GM18909 (cell line): Measurements from ENCODE around the gene SYK.
"Not testable (repeated sequence)": the region's sequence is repeated elsewhere in the genome, so short reads cannot be mapped to it uniquely, and the experiment has no call there.

Experiments
- ATAC-seq: cut with Tn5 transposase; IDR thresholded peaks from one replicate; pipeline ENCODE4 v1.9.1; 2021; ENCODE audit warnings: mild to moderate bottlenecking; ENCODE audit not compliant: unreplicated experiment, poor library complexity

Gene SYK

DNA sequence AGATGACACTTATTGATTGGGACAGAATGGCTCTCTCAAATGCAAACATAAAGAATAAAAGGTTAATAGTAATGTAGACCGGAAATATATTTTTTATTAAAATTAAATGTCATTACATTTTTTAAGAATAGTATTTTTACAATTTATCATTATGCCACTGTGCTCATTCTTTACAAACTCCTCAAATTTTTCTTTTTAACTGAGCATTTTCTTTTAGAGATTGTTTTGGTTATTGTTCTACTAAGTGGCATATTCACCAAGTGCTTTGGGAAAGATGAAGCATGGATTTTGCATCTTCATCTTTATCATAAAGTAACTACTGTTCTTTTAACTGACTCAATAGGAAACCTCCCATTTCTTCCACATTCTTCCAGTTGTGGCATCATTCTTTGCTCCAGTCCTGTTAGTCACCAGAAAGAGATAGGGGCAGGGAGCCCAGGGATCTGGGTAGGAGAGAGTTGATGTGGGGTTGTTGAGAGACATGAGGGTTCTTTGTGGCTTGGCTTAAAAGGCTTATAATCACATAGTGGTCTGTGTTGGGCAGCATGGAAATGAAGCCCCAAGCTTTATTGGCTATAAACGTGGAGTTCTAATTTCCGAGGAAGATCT is 69.8 kb downstream of the SYK start:
- ATAC-seq: no peak

DNA sequence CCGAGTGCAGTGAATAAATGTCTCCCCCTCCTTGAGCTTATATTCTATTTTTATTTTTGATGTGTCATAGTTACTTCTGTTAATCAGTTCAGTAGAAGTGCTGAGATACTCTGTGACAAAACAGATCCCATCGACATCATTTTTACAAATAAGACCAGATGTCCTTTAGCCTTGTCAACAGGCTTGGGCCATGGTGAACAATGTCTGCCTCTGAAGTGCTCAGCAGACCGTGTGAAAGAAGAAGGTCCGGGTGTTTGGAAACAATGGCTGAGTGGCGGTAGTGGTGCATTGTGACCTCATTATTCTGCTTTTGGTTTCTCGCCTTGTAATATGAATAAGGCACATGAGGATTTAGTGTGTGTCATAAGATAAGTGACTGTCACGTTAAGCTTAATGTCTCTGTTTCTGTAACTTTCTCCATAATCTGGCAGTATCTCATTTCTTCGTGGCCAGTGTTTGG is 71.2 kb downstream of the SYK start:
- ATAC-seq: no peak

DNA sequence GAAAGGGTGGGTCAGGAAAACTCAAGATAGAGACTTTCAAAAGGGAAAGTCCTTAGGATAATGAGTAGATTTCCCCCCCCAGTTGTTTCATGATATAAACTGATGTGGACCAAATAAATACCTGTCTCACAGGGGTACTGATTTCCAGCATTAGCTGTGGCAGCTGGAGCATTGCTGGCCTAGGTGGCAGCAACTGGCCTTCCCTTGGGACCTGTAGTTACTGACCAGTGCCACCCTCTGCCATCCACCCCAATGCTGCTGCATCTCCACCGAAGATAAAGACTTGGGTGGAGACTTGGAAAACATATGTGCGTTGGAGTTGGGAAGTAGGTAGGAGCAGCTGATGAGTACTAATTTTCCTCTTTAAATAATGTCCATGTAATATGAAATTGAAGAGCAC is 71.8 kb downstream of the SYK start:
- no peak for ATAC-seq

DNA sequence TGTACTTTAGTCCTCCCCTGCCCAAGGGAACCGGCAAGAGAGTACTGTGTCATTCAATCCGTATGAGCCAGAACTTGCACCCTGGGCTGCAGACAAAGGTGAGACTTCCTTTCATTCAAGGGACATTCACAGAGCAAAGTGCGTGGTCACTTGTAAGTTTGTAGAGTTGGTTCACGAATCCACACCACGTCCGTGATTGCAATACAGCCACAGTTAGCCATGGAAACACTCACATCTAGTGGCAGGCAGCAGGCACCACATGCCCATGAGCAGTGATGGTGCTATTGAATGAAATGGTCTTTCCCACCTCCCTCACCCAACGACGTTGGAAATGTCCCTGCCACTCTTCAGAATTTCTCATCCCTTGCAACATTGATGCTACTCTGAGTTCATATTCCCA is 72.6 kb downstream of the SYK start:
- ATAC-seq: no peak

DNA sequence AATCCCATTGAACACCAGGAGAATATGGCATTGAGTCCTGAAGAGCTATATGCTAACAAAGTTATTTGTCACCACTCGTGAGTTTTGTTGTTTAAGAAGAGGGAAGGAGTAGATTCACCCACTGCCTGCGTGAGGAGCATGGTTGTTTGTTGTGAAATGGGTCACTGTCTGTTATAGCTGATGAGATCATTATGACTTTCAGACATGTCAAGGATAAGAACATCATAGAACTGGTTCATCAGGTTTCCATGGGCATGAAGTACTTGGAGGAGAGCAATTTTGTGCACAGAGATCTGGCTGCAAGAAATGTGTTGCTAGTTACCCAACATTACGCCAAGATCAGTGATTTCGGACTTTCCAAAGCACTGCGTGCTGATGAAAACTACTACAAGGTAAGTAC is 76.9 kb downstream of the SYK start:
- no peak for ATAC-seq

DNA sequence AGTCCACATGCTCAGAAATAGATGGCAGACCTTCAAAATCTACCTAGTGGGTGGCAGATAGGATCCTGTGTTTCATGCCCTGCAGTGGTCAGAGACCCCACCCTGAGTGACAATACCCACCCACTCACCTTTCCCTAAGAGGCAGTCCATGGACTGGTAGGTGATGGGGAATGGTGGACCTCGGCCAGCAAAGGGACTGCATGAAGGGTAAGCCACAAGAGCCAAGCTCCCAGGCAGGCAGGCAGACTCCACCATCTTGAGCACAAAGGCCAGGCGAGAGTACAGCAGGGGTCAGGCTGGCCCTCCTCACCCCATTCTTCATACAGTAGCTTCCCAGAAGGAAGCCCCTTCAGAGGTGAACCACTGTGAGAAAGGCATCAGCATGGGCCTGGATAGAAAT is 78.4 kb downstream of the SYK start:
- no peak for ATAC-seq

DNA sequence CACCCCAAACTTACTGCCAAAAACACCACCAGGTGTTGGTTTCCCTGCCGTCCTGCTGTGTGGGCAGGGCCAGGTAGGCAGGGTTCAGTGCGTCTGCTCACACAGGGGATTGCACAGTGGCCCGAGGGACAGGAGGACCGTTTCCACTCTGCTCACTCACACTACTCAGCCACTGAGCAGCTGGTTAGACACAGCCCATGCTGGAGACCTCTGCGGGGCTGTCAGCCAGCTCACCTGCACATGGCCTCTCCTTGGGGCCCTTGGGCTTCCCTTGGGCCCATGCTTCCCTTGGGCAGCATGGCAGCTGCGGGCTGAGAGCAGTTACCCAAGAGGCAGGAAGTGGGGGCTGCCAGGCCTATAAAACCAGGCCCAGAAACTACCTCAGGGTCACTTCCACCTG is 79.0 kb downstream of the SYK start:
- no peak for ATAC-seq

DNA sequence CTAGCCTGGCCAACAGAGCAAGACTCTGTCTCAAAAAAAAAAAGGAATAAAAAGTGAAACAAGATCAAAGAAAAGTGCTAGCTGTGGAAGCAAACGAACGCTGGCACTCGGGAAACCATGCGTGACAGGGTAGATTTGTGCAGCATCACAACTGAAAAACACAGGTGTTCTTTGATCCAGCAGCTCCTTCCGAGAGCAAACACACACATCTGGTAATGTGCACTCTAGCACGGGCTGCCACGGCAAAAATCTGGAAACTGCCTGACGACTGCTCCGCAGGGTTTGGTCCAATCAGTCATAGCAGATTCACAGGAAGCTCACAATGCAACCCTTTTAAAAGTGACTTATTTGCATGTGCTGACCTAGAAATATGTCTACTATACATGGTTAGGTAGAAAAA is 80.0 kb downstream of the SYK start:
- ATAC-seq: peak; percentile 61

DNA sequence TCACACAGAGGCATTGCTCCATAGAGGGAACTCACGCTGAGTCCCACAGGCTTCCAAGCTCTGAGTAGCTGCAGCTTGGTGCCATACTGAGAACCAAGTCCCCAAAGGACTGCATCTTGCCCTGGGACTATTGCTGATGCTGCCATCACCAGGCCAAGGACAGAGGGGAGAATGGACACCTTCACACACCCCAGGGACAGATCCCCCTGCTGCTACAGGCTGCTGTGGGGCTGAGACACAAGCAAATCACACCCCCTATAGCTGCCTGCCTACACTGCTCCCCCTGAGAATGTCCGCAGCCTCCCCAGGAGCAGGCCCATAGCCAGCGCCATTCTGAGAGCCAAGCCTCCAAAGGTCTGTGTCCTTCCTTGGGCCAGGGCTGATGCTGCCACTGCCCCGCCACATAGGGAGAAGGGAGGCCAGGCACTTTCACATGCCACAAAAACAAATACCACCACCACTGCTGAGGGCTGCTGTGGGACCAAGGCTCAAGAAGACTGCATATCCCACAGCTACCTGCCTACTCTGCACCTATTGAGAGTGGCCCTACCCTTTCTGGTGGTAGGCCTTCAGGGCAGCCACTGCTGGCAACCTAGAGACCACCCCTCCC is 81.5 kb downstream of the SYK start:
- no peak for ATAC-seq

DNA sequence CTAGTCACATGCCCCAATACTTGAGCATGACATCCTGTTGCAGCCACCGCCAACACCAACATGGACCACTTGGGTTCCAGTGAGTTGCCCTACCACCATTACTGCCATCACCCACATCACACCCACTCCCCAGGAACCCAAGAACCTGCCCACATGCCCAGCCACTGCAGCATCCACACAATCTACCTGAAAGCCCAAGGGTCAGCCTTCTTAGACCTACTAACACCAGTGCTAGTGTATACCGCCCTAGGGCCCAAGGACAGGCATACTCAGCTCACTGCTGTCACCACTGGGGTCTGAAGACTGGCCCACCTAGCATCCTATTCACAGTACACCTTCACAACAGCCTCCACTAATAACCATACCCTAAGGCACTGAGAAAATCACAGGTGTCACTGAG is 82.0 kb downstream of the SYK start:
- ATAC-seq: no peak

DNA sequence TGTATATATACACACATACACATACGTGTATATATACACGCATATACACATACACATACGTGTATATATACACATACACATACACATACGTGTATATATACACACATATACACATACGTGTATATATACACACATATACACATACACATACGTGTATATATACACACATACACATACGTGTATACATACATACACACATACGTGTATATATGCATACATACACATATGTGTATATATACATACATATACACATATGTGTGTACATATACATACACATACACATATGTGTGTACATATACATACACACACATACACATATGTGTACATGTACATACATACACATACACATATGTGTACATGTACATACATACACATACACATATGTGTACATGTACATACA is 82.6 kb downstream of the SYK start:
- no peak for ATAC-seq

DNA sequence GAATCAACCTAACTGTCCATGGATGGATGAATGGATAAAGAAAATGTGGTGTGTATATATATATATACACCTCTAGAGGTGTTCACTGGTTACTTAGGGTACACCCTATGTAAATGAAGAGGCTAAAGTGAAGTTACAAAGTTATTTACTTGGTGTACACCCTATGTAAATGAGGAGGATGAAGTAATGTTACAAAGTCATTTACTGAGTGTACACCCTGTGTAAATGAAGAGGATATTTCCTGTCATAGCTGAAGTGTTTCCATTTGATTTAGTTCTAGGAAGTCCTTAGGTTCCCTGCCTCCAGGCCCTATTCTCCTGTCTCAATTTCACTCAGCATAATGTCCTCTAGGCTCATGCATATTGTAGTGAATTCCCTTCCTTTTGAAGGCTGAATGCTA is 85.2 kb downstream of the SYK start:
- not testable (repeated sequence) for ATAC-seq

DNA sequence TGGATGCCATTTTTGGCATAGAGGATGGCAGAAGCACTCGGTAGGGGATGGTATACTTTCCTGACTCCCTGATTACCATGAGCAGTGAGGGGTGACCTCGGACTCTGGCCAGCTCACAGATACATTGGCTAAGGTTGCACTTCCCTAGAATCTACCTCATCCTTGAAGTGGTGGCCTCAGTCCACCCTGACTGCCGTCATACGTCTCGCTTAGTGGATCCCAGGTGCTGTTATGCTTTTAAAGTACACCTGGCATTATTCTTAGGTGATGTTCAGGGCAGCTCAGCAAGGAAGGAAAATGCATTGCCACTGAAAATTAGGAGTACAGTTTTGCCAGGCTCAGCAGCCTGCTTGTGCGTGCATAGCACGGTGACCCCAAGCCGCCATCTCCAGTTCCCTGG is 87.3 kb downstream of the SYK start:
- ATAC-seq: no peak

DNA sequence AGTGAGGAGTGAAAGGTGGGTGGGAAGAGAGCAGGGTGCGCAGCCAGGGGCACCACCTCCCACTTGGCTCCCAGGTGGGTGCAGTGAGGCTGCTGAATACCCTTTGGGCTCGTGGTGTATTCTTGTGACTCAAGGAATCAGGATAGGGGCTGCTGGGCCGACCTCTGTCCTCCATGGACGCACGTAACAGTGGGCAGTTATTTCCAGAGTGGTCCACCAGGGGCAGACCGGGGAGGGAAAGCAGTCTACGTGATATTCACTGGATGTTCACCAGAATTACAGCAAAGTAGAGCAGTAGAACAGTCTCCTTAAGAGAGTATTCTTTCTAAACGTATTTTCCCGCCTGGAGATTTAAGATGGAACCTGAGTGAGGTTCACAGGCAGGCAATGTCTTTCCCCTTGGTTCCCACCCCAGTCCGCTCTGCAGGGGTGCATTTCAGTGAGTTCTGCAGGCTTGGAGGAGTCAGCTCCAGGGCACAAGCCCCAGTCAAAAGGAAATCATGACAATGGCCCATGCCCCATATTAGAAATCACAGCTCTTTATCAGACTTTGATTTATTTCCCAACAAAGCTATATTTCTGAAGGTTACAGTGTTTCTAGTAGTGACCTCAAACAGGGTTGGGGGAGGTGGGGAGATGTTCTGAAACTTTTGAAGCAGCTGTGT is 88.7 kb downstream of the SYK start:
- no peak for ATAC-seq

DNA sequence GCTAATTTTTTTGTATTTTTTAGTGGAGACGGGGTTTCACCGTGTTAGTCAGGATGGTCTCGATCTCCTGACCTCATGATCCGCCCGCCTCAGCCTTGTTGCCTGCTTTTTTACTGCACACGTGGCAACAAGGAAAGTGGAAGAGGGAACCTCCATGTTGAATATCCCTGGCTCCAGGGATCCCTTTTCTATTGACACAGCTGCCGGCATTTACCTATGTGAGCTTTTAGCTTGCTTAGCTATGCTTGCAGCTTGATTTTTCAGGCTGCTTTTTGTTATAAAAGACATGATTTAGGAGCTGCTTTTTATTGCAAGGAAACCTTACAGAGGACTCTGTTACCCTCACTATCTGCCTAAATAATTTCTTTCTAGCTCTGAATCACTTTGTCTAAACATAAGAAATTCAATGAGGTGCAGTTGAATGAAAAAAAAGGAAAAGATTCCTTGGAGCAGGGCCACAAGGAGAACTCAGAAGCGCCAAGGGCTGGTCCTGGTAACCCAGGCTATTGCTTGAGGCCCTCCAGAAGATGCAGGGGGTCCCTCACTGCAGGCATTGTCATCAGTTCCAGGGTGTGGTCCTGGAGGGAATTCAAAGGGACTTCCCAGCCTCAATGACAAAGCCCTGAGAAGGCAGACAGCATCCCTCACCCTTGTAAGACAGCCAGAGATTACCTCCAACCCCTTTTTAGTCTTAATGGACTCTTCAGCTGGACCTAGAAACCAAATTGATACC is 89.9 kb downstream of the SYK start:
- ATAC-seq: no peak

DNA sequence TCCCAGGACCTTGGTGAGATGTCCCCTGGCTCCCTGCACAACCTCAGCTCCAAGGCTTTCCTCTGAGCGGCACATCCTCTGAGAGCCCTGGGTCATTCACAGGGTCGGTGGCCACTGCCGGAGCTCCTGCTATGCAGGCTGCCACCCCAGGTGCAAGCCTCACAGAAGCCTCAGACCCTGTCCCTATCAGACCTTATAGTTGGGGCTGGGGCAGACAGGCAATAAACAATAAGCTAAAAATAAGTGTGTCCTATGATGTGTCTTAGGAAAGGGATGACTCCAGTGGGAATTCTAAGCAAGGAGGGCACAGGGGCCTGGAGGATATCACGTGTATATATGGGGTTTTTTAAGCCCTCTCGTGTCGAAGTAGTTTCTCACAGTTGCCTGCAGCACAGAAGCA is 91.3 kb downstream of the SYK start:
- no peak for ATAC-seq

DNA sequence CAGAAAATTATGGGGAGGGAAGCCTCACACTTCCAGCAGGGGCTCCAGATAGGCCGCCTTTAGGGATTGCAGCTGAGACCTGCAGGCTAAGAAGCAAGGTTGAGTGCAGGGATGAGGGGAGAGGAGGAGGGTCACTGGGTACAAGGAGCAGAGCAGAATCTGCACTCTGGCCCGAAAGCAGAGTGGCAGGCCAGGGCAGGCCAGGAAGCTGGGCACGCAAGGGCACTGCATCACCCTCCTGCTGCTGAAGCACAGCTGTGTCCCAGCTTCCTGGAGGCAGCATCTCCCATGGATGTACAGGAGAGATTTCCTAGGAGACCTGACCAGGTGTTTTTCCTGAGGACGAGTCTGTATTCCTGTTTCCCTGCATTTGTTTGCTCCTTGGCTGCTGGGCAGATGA is 92.1 kb downstream of the SYK start:
- no peak for ATAC-seq

DNA sequence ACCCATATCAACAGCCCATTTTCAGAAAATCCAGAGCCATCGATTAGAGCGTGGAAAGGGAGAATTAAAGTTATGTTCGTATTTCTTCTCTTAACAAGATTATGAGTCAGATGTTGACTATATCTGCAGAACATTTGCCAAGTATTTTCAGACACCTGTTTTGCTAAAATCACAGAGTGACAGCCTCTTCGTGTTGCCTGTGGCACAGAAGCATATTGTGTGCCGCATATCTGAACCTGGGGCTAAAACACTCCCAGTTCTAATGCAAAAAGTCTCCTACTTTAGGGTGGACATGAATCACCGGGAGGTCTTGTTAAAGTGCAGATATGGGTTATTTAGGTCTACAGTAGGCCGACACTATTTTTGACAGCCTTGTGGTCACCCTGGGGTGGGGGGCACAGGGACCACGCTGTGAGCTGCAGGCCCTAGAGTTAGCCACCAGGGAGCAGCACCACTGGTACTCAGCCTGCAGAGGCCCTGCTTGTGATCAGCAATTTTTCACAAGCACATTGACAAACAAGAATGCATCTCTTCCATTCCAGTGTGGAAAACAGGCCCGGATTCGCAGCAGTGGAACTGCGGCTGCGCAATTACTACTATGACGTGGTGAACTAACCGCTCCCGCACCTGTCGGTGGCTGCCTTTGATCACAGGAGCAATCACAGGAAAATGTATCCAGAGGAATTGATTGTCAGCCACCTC is 93.5 kb downstream of the SYK start:
- ATAC-seq: no peak

DNA sequence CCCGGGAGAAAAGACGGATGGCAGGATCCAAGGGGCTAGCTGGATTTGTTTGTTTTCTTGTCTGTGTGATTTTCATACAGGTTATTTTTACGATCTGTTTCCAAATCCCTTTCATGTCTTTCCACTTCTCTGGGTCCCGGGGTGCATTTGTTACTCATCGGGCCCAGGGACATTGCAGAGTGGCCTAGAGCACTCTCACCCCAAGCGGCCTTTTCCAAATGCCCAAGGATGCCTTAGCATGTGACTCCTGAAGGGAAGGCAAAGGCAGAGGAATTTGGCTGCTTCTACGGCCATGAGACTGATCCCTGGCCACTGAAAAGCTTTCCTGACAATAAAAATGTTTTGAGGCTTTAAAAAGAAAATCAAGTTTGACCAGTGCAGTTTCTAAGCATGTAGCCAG is 94.2 kb downstream of the SYK start:
- ATAC-seq: no peak

DNA sequence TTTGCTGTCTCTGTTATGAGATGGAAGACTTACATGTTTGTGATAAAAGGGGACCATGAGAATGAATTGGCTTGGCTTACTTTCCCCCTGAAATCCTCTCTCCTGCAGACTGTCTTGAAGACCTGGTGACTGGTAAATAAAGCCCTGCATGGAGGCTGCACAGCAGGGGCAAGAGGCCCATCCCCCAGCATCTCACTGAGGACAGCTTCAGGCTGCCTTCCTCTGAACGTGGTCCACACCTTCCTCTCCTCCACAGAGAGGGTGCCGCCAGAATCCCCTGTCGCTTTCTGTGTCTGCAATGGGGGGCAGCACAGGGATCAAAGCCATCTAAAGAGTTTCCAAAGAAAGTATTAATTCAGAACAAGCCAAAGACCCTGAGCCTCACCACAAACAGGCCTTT is 94.6 kb downstream of the SYK start:
- ATAC-seq: no peak

DNA sequence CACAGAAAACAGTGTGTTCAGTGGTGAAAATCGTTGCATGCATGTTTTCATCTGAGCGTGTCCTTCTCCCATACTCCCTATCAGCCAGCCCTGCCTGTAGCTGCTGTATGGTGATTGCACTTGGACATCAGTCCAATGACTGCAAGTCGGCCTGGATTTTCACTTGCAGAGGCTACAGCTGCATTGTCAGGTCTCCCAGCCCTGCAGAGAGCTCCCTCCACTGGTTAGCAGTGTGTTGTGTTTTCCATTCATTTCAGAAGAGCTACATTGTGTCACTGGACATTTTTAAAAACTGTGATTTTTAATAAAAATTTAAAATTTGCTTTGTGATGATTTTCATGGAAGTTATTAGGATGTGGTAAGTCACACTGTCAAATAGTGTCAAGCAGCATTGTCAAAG is 96.6 kb downstream of the SYK start:
- no peak for ATAC-seq
